HG03175 (cell line): ENCODE measurements around the gene ABCF1.
A peak's percentile ranks its signal among the peaks of the same experiment; 100 is the strongest.

Source experiments
- ATAC-seq: cut with Tn5 transposase; IDR thresholded peaks from one replicate; pipeline ENCODE4 v1.9.1; 2021; ENCODE audit warnings: mild to moderate bottlenecking, moderate library complexity; ENCODE audit not compliant: unreplicated experiment

The ABCF1 gene

DNA sequence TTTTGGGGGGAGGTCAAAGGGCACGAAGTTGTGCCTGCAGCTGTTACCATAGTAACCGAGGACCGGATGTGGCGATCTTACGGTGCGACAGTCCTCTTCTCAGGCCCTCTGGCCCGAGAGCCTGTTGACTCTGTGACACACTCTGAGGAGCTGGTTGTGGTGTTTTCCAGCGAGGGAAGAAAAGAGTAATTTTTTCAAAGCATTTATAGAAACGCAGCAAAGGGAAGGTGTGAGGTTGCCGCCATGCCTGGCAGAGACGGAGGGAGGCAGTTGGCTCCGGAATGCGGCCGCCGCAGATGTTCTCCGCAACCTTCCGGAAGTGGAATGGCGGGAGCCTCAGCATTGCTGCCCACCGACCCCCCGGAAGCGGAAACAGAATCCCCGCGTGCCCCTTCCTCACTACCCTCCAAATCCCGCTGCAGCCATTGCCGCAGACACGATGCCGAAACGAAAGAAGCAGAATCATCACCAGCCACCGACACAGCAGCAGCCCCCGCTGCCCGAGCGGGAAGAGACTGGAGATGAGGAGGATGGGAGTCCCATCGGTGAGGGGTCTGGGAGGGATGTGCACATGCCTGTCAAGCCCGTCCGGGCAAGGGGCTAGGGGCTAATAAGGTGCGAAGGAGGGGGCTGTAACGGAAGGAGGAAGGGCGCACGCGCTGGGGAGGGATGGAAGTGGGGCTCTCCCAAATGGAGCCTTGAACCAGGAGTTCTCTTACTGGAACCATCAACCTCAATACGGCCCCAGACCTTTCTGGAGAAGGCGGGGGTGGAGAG, 14.1 kb upstream of the ABCF1 start, which contains the start of gene PRR3:
TSS of gene PRR3 (plus strand) at position 390 of the 777 bp plus-strand sequence. CDS start at position 440, 50 bp downstream.
- ATAC-seq, result peak; percentile 64

DNA sequence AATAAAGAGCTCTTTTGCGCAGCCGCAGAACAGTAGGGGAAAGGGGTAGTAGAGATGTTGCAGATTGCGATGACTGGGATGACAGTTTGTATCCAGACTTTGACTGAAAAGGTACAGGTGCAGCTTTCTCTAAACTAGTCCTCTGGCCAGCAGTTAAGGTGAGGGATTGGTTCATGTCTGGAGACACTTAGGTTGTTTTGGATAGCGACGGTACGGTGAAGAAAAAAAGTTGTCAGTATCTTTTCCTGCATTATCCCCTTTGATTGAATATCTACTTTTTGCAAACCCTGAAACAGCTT, 13.6 kb upstream of the ABCF1 start:
- no peak for ATAC-seq

DNA sequence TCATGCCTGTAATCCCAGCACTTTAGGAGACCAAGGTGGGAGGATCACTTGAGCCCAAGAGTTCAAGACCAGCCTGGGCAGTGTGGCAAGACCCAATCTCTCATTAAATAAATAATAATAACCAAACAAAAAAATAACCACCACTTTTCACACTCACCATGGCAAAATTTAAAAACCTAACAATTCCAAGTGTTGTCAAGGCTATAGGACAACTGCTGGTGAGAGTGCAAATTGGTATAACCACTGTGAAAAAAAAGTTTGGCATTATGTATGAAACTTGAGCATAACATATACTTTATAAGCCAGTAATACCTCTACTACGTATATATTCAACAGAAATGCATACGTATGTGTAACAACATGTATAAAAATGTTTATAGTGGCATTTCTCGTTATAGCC, 10.3 kb upstream of the ABCF1 start:
- no peak for ATAC-seq

DNA sequence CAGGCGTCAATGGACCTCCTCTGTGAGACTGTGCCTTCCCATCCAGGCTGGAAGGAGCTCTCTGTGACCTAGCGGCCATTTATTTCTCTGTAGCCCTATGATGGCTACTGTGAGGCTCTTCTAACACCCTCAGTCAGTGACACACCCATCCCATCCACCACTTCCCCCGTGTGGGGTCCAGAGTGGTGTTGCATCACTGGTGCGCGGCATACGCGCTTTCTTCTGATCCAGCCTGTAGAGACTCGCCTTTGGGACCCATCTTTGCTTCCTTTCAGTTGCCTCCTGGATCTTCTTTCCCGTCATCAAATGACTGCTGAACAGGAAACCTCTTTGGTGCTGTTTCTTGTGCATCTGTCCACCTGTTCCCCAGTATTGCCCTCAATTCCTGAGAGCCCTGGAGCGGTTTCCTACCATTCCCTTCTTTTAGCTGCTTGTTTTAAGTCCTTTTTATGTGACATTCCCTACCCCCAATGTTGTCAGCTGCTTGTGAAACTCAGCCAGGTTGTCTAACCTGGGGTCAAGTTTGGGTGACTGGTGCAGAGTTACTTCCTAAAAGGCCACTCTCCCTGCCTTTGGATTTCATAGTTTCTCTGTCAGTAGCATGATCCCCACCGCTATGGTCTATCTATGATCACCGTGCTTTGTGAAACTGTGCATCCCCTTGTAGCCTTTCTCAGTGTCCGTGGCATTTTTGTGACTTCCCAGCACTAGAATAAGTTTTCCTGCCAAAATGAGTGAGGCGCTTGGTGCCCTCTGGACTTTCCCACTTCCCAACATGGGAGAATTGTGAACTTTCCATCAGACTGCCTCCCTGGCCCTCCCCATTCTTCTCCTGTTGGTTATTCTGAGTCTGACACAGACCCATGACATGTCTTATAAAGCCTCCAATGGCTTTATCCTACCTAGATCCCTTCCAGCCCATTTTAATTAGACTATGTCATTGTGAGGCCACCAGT, 8.5 kb upstream of the ABCF1 start:
- ATAC-seq, result no peak

DNA sequence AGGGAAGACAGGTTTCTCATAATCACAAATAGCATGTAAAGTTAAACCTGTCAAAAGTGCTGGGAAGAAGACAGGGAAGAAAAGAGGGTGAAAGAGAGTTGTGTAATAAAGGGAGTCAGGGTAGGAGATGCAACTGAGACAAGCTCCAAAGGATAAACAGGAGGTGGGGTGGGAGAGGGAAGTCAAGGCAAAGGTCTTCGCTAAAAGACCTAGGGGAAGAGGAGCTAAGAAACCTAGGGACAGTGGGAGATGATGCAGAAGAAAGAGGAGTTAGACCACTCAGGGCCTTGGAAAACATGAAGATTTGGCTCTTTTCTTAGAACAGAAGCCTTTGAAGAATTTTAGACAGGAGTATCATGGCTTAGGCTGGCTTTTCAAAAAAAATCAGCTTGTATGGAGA, 7.1 kb upstream of the ABCF1 start:
- ATAC-seq, result no peak

DNA sequence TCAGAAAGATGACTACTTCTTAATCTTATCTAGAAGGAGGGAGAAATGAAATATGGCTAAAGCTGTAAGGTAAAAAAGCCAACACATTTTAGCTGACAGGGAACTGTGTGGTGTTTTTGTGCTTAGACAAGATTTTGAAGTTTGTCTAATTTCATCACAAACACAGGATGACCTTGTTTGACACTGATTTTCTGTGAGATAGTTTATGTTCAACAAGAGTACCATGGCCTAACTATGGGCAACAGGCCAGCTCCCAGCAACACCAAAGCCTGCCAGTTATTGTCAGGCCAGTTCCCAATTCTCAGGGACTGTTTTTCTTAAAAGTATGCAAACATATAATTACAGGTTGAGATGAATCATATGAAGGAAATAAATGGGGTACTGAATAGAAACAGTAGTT, 5.5 kb upstream of the ABCF1 start:
- ATAC-seq, result no peak

DNA sequence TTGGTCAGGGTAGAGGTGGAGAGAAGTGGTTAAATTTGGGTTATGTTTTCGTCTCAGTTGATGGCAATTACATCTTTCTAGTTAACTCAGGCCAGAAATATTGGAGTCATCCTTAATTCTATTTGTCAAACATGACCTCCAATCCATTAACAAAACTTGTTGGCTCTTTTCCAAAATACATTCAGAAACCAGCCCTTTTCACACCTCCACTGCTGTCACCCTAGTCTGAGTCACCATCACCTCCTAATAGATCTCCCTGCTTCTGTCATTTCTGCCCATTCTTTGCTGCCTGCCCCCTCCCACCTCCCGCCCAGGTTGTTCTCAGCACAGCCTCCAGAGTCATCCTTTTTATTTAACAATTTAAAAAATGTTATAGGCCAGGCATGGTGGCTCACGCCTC, 3.0 kb upstream of the ABCF1 start:
- no peak for ATAC-seq

DNA sequence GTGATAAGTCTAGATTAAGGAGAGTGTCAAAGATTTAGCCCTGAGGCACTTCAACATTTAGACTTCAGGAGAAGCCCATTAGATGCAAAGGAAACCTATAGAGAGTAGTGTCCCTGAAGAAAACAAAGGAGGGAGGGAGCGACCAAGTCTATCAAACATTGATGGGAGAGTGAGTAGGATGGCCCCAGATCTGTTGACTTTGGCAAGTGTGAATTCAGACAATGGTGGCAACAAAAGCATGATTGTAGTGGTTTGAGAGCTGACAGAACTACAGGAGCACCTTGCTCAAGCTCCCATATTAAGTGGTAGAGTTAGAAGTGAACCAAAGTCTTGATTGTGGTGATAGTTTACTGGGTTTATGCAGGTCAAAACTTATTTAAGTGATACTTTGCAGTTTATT, 979 bp upstream of the ABCF1 start:
- ATAC-seq, result no peak

DNA sequence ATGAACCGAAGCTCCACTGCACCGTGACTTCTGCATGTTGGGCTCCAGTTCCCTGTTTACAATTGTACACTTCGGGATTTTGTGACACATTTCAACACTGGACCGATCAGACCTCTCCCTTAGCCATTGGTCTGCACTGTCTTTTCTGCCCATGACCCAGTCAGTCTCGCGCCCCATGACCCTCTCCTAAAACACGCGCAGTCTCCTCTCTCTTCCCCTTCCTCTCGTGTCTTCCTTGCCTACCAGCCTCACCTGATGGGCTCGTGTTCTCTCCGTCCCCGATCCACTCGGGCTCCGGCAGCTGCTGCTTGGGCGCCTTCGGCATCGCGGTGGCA, 535 bp upstream of the ABCF1 start:
- ATAC-seq, result peak; percentile 17

DNA sequence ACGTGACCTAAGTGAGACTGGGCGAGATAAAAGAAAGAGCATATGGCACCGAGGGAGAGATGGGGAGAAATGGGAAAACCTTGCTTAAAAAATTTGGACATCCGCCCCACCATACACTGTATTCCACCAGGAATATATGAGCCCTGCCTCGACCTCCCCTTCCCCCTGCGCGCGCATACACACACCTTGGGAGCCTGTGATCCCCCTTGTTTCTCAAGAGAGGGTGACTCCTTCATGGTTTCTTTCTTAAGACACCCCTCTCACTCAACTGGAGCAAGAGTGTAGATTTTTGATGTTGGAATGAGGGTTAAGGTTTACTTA, 480 bp downstream of the ABCF1 start:
- ATAC-seq, result no peak

DNA sequence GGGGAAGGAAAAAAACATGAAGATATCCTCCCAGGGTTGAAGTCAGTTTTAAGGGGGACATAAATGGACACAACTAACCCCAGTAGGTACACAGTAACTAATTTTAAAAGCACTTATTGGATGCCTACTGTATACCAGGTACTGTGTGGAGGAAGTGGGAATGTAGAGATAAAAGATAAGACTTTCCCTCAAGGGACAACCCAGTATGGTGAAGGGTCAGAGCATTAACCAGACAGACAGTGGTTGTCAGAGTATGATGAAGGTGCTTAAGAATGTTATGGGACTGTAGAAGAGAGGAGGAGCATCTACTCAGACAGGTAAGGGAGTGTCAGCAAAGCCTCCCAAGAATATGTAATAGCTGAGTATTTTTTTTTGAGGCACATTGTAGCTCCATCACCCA, 906 bp downstream of the ABCF1 start:
- ATAC-seq, result no peak

DNA sequence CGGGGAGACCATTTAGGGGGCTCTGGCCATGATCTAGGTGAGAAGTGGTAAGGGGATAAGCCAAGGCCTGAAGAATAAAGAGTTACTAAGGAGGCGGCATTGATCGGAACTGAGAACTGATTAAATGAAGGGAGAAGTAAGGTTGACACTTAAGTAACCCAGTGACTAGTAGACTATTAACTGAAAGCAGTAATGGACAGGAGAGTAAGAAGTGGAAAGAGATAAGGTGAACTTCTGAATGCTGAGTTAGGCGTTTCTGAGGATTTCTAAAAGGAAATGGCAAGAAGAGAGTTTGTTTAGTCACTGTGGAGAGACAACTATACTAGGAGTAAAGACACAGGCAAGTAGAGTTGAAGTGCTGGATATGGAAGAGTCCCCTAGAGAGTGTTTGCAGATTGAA, 1.9 kb downstream of the ABCF1 start:
- no peak for ATAC-seq

DNA sequence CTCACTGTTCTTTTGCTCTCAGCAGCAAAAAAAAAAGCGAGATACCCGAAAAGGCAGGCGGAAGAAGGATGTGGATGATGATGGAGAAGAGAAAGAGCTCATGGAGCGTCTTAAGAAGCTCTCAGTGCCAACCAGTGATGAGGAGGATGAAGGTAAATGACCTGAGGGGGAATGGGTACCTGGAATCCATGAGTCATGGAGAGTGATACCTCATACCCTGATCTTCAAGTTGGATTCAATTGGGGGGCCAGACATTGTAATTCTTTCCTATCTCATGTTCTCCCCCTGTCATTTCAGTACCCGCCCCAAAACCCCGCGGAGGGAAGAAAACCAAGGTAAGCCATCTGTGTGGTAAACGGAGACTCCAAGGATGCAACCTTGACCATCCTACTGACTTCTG, 6.8 kb downstream of the ABCF1 start:
- ATAC-seq, result no peak

DNA sequence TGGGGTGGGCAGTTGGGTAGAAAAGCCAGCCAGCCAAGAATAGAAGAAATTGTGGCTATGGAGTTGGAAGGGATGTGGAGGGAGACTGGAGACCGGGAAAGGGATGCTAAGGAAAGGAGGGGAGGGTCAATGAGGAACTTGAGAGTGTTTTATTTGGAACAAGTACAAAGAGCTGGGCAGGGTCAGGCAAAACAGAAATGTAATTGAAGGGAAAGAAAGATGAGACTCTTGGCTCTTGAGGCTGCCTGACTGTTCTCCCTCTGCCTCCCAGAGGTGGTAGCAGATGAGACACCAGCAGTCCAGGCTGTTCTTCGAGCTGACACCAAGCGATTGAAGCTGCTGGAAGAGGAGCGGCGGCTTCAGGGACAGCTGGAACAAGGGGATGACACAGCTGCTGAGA, 12.7 kb downstream of the ABCF1 start:
- ATAC-seq, result no peak

DNA sequence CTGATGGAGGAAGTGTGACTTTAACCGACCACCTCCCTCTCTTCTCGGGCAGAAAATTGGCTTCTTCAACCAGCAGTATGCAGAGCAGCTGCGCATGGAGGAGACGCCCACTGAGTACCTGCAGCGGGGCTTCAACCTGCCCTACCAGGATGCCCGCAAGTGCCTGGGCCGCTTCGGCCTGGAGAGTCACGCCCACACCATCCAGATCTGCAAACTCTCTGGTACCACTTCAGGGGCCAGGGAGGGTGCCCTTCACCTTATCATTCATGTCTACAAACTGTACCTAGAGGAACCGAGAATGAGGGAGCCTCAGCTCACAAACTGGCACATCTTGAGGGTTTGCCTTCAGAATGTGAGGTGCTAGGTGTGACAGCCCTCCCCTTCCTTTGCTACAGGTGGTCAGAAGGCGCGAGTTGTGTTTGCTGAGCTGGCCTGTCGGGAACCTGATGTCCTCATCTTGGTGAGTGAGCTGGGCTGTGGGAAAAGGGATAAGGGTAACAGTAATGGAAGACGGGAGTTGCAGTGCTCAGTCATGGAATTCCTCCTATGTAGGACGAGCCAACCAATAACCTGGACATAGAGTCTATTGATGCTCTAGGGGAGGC, 18.6 kb downstream of the ABCF1 start:
- no peak for ATAC-seq

DNA sequence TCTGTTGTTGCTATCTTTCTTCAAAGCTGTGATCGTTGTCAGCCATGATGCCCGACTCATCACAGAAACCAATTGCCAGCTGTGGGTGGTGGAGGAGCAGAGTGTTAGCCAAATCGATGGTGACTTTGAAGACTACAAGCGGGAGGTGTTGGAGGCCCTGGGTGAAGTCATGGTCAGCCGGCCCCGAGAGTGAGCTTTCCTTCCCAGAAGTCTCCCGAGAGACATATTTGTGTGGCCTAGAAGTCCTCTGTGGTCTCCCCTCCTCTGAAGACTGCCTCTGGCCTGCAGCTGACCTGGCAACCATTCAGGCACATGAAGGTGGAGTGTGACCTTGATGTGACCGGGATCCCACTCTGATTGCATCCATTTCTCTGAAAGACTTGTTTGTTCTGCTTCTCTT, 19.3 kb downstream of the ABCF1 start:
- ATAC-seq, result no peak

DNA sequence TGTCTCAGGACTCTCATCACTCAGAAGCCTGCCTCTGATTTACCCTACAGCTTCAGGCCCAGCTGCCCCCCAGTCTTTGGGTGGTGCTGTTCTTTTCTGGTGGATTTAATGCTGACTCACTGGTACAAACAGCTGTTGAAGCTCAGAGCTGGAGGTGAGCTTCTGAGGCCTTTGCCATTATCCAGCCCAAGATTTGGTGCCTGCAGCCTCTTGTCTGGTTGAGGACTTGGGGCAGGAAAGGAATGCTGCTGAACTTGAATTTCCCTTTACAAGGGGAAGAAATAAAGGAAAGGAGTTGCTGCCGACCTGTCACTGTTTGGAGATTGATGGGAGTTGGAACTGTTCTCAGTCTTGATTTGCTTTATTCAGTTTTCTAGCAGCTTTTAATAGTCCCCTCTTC, 19.8 kb downstream of the ABCF1 start:
- no peak for ATAC-seq

DNA sequence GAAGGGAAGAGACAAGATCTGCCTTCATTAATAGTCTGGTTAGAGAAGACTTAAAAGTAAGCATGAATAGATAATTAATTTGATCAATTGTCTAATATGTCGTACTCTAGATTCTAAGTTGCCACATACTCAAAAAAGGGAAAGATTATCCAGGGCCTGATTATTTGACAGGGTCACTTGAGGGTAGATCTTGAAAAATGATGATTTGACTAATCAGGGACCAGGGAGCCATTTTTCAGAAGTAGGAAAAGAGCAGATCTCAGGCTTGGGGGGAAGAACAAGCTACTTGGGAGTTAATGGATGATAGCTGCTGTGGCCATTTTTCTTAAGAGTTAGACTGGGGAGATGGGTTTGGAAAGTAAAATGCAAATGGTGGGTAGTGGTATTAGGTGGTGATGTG, 21.0 kb downstream of the ABCF1 start:
- no peak for ATAC-seq

DNA sequence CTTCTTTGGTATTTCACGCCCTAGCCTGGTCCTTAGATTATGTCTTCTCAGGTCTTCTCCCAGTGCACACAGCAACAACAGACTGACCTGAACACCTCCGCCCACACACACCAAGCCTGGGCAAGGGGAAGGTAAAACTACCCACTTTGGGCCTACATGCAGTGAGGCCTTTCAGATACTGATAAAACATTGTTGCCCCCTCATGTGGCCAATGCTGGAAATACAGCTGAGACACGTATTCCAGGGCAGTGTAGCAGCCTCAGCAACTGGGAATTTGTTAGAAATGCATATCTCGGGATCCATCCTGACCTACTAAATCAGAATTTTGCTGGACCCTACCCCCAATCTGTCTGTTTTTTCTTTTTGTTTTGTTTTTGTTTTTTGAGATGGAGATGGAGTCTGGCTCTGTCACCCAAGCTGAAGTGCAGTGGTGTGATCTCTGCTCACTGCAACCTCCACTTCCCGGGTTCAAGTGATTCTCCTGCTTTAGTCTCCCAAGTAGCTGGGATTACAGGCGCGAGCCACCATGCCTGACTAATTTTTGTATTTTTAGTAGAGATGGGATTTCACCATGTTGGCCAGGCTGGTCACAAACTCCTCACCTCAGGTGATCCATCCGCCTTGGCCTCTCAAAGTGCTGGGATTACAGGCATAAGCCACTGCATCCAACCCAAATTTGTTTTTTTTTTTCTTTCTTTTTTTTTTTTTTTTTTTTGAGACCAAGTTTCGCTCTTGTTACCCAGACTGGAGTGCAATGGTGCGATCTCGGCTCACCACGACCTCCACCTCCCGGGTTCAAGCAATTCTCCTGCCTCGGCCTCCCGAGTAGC, 26.3 kb downstream of the ABCF1 start:
- peak; percentile 61 for ATAC-seq

DNA sequence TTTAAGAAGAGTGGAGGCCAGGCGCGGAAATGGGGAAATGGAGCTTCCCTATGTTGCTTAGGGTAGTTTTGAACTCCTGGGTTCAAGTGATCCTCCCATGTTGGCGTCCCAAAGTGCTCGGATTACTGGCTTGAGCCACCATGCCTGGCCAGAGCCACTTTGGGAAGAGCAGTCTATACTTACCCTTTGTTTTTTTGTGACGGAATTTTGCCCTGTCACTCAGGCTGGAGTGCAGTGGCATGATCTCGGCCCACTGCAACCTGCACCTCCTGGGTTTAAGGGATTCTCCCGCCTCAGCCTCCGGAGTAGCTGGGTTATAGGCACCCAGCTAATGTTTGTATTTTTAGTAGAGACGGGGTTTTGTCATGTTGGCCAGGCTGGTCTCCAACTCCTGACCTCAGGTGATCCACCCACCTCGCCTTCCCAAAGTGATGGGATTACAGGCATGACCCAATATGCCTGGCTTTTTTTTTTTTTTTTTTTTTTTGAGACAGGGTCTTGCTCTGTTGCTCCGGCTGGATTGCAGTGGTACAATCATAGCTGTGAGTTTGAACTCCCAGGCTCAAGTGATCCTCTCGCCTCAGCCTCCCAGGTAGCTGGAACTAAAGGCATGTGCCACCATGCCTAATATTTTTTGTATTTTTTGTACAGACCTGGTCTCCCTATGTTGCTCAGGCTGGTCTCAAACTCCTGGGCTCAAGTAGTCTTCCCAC, 27.8 kb downstream of the ABCF1 start:
- ATAC-seq, result no peak
